Breast epithelium (tissue), 4 donors: ENCODE data around the gene RCOR2. TPM values are rescaled to one million over a fixed set of nuclear protein-coding genes. Genes with fewer than 3 reads are reported as not detected.

Experiments used
- DNase-seq, 2 donors: peaks; one replicate each; pipeline ENCODE4 v3.0.0-alpha.2; 2019; ENCODE audit warnings: low spot score in 2 of 2
- H3K27ac ChIP-seq, 2 donors: fragments of 200-600 bp; sonication (generic) in 1 of 2; one replicate each; pipeline ENCODE4 v1.5.1; 2016 to 2019; ENCODE audit warnings: mild to moderate bottlenecking in 1 of 2
- H3K27me3 ChIP-seq, 2 donors: fragments of 200-600 bp; sonication (generic) in 1 of 2; one replicate each; pipeline versions ENCODE4 v1.5.1 to v1.6.0; 2017 to 2019; ENCODE audit warnings: control low read depth in 1 of 2, mild to moderate bottlenecking in 1 of 2
- H3K36me3 ChIP-seq: fragments of 200-600 bp; one replicate; pipeline ENCODE4 v1.5.1; 2019
- H3K4me1 ChIP-seq, 2 donors: fragments of 200-600 bp; sonication (generic); one replicate each; pipeline ENCODE4 v1.5.1; 2016 to 2019; ENCODE audit warnings: control low read depth in 1 of 2
- H3K4me3 ChIP-seq, 3 donors: fragments of 200-600 bp; sonication (generic); 1 replicate in 2 of 3; 2 replicates in 1 of 3; pipeline ENCODE4 v1.5.1; 2016 to 2019; ENCODE audit warnings: mild to moderate bottlenecking in 3 of 3, moderate library complexity in 2 of 3
- H3K9me3 ChIP-seq, 2 donors: fragments of 200-600 bp; sonication (generic) in 1 of 2; one replicate each; pipeline ENCODE4 v1.5.1; 2016 to 2019; ENCODE audit warnings: control low read depth in 1 of 2
- CTCF ChIP-seq, 3 donors: fragments of 450-650 bp; IDR thresholded peaks; one replicate each; pipeline ENCODE4 v1.5.1; 2016 to 2017; ENCODE audit warnings: antibody characterized with exemption in 3 of 3, mild to moderate bottlenecking in 3 of 3, moderate library complexity in 3 of 3
- POLR2A ChIP-seq: fragments of 450-650 bp; IDR thresholded peaks from one replicate; pipeline ENCODE4 v1.6.1; 2016; ENCODE audit warnings: antibody characterized with exemption, mild to moderate bottlenecking, moderate library complexity
- POLR2AphosphoS5 ChIP-seq, 3 donors: sonication (generic); formaldehyde crosslinking; IDR thresholded peaks; one replicate each; pipeline ENCODE4 v1.6.1; 2017; ENCODE audit warnings: antibody characterized with exemption in 3 of 3
- intact Hi-C: fragments of 100-400 bp; cut with DNase I; formaldehyde crosslinking; loops from one replicate; pipeline ENCODE4 v1.15.1; 2023; ENCODE audit warnings: low total_unique reads
- total RNA-seq, 3 donors: library from RNA; depleted of rRNA; stranded (reverse); fragments of >200 nt; gene quantifications; one replicate each; pipeline ENCODE4 v1.1.0, GENCODE V29; 2016

The RCOR2 gene
- total RNA-seq, 3 donors from 2014 or later: 0.16 to 0.33 (median 0.29) TPM

DNA sequence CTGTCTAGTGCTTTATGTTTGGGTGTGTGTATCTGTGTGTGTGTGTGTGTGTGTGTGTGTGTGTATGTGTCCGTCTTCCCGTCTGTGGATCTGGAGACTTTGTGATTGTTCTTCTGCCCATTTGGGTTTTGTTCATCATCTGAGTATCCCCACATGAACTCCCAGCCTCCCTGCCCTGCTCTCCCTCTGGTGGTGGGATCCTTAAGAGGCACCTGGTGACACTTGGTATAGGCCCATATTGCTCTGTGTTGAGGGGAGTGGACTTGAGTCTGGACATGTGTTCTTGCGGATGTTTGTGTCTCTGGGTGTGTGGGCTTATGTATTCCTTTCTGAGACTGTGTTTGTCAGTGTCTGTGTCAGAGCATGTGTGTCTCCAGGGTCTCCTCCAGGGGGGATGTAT lies 15.3 kb downstream of the RCOR2 start:
- H3K27ac ChIP-seq: no peak overlapping the region
- peaks cover 0 to 7% of the 10 kb centered on the region in 2 donors for H3K4me1 ChIP-seq
- no peaks in the 10 kb centered on the region for H3K9me3 ChIP-seq
- intact Hi-C loops: no loop called here
- H3K36me3 ChIP-seq: peaks cover 33% of the 10 kb centered on the region
- no peak for DNase-seq
- no peaks in the 10 kb centered on the region for H3K27me3 ChIP-seq
- no peak overlapping the region for H3K4me3 ChIP-seq
- no peak for TF ChIP-seq POLR2A
- no peak for TF ChIP-seq CTCF (IDR thresholded peaks at IDR 0.05)
- TF ChIP-seq POLR2AphosphoS5 (IDR thresholded peaks at IDR 0.05): no peak

- intact Hi-C loops: no loop called here
- H3K27me3 ChIP-seq: no peaks in the 10 kb centered on the region
- H3K27ac ChIP-seq: peak overlapping the region; percentile 1 to 48
- no peak for DNase-seq
- no peak overlapping the region for H3K4me3 ChIP-seq
- H3K4me1 ChIP-seq: peaks cover 0 to 7% of the 10 kb centered on the region in 2 donors
- no peak for TF ChIP-seq CTCF (IDR thresholded peaks at IDR 0.05)
- TF ChIP-seq POLR2A: no peak
- TF ChIP-seq POLR2AphosphoS5 (IDR thresholded peaks at IDR 0.05): no peak
- peaks cover 9% of the 10 kb centered on the region for H3K36me3 ChIP-seq
- no peaks in the 10 kb centered on the region for H3K9me3 ChIP-seq
These were observed 19.4 kb downstream of the RCOR2 start for GRCh38 chr11:63897459-63898146.

- no peak for DNase-seq
- Histone ChIP-seq H3K9me3 (no peaks in the 10 kb centered on the region), H3K4me3 (no peak overlapping the region), H3K27ac (no peak overlapping the region), H3K36me3 (peaks cover 5% of the 10 kb centered on the region), H3K4me1 (peaks cover 0 to 7% of the 10 kb centered on the region in 2 donors), H3K27me3 (no peaks in the 10 kb centered on the region)
- TF ChIP-seq POLR2AphosphoS5 (IDR thresholded peaks at IDR 0.05): no peak
- no peak for TF ChIP-seq CTCF (IDR thresholded peaks at IDR 0.05)
- TF ChIP-seq POLR2A: no peak
- intact Hi-C loops: no loop called here
These were observed 20.9 kb downstream of the RCOR2 start for GRCh38 chr11:63896071-63896470.

DNA sequence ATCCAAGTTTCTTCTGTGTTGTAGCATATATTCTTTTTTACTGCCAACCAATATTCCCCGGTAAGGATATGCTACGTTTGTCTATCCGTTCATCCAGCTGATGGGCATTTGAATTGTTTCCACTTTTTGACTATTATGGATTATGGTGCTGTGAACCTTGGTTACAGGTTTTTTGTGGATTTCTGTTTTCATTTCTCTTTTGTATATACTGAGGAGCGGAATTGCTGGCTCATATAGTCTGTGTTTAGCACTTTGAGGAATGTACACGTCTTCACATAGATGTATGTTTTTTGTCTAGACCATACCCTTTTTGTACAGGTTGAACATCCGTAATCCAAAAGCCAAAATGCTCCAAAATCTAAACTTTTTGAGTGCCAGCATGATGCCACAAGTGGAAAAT lies 23.6 kb downstream of the RCOR2 start:
- intact Hi-C loops: loop anchor here (2.0 kb wide), 1 partner anchor 57 kb away; no protein-coding TSS in a partner anchor
- DNase-seq: no peak
- TF ChIP-seq POLR2AphosphoS5 (IDR thresholded peaks at IDR 0.05) (no peak), POLR2A (no peak), CTCF (IDR thresholded peaks at IDR 0.05) (no peak)

DNA sequence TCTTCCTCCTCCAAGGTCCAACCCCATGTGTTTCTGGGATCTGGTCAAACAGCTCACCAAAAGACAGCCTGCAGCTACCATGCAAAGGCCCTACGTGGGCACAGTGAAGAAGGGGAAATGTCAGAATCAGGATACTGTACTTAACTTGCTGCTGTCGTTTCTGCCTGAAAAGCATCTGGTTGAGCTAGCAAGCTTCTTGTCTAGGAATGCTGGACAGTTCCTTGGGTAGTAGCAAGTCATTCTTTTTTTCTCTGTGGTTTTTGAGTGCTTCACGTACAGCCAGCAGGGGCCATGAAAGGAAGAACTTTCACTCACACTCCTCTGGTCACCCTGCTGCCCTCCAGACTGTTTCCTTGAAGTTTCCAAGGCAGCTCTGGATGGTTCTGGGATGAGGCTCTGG lies 24.7 kb downstream of the RCOR2 start:
- Histone ChIP-seq H3K27me3 (no peaks in the 10 kb centered on the region), H3K27ac (peak overlapping the region in 1 of 2 donors; percentile 23), H3K4me3 (no peak overlapping the region), H3K4me1 (peaks cover 14 to 34% of the 10 kb centered on the region in 2 donors), H3K9me3 (no peaks in the 10 kb centered on the region), H3K36me3 (no peaks in the 10 kb centered on the region)
- no peak for DNase-seq
- intact Hi-C loops: loop anchor here (2.0 kb wide), 1 partner anchor 59 kb away; no protein-coding TSS in a partner anchor
- TF ChIP-seq POLR2A (no peak), POLR2AphosphoS5 (IDR thresholded peaks at IDR 0.05) (no peak), CTCF (IDR thresholded peaks at IDR 0.05) (no peak)

More for the DNA sequence above, 23.6 kb downstream of the RCOR2 start:
- Histone ChIP-seq H3K27me3 (no peaks in the 10 kb centered on the region), H3K27ac (no peak overlapping the region), H3K36me3 (peaks cover 5% of the 10 kb centered on the region), H3K4me3 (no peak overlapping the region), H3K9me3 (no peaks in the 10 kb centered on the region), H3K4me1 (peaks cover 11 to 28% of the 10 kb centered on the region in 2 donors)
